ENCODE measurements around the gene ATOX1.
"Not testable (repeated sequence)": the region's sequence is repeated elsewhere in the genome, so short reads cannot be mapped to it uniquely, and the experiment has no call there.

Gene ATOX1

GRCh38 chr5:151729597-151729996, 28.8 kb downstream of the ATOX1 start:
- DNase-seq, result not testable (repeated sequence)

GRCh38 chr5:151724360-151724759, 34.1 kb downstream of the ATOX1 start:
- no peak for DNase-seq

GRCh38 chr5:151722546-151722945, 35.9 kb downstream of the ATOX1 start:
- no peak for DNase-seq

GRCh38 chr5:151721812-151722391, 36.5 kb downstream of the ATOX1 start:
- DNase-seq, result no peak

GRCh38 chr5:151721087-151721646, 37.3 kb downstream of the ATOX1 start:
- DNase-seq, result no peak

DNA sequence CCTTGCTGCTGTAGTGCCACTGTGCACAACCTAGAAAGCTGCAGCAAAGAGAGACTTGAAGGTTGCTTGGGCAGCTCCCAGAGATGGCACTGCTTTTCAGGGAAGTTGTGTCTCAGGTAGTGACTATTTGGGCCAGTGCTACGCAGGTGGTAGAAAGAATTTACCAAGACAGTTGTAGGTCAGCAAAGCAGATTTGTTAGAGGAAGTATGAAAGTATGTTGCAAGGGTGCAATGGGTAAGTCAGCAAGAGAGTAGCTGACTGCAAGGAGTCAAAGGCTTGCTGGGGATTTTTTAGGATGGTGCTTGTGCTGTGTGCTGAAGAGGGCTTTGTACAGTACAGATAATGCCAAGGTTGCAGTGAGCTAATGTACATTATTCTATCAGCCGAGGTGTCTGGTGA, 38.2 kb downstream of the ATOX1 start:
- DNase-seq, result no peak

DNA sequence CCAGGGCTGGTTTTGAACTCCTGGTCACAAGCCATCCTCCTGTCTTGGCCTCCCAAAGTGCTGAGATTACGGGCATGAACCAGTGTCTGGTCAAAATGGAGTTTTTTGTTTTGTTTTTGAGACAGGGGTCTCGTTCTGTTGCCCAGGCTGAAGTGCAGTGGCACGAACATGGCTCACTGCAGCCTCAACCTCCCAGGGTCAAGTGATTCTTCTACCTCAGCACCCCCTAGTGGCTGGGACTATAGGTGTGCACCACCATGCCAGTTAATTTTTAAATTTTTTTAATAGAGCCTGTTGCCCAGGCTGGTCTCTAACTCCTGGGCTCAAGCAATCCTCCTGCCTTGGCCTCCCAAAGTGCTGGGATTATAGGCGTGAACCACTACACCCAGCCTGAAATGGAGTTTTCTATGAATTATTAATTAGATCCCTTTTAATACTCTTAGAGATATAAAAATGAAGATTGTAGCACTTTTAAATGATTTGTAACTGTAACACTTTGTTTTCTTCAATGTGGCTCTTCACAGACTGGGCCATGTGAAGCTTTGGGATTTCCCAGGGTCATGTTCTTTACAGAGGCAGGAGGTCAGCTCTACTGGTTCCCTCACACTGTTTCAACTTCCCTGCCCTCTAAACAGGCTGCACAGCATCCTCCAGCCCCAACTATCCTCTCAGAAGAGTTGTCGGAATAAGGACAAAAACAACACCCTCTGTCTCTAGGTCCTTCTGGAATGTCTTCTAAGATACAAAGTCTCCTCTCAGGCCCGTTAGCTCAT, 39.0 kb downstream of the ATOX1 start:
- DNase-seq, result no peak

DNA sequence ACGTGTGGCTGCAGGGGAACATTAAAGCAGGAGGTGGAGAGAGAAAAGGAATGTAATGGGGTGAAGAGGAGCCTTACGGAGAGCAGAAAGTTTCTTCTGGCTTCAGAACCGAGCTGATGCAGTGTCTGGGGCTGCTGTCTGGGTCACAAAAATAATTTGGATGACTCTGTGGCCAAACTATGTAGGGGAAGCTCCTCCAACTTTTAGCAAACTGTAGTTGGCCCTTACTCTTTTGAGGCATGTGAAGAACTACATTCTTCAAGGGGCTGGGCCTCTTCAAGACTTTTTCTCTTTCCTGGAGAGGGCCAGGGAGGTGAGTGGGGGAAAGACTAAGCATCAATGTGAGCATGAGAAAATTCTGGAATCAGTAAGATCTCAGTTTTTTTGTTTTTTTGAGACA, 39.8 kb downstream of the ATOX1 start:
- DNase-seq, result no peak

- no peak for DNase-seq
These were observed 40.3 kb downstream of the ATOX1 start for GRCh38 chr5:151718153-151718552.

- DNase-seq, result no peak
These were observed 41.0 kb downstream of the ATOX1 start for GRCh38 chr5:151717416-151717815.

GRCh38 chr5:151709109-151709735, 49.2 kb downstream of the ATOX1 start:
- DNase-seq, result no peak

GRCh38 chr5:151708126-151708525, 50.3 kb downstream of the ATOX1 start:
- DNase-seq, result no peak

DNA sequence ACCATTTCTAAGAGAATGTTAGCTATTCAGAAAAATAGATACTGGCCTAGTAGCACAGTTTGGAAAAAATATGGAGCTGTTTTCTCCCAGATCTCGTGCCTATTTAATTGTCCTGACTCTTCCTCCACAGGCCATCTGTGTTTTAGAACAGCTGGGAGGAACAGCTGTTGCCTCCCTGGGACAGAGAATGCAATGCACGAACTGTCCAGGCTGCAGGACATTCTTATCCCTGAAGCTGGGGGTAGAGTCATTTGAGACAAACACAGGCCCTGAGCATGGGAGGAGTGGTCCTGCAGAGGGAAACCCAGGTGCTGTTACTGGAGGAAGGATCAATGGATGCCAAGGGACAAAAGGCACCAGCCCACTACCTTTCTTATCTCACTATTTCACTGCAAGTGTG, 50.9 kb downstream of the ATOX1 start:
- DNase-seq, result no peak

DNA sequence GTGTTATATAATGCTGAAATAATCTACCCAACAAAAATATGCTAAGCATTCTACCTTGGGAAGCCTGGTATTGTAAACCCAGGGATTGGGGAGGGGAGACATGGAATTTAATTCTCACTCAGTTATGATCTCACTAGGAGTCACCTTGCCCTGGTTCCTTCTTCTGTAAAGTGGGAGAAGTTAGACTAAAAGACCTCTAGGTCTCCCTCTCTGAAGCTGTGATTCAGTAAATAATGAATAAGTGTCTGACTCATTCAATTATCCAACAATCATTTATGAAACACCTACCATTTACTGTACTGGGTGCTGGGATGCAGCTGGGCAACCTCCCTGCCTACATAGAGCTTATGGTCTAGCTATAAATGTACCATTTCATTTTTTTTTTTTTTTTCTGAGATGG, 51.5 kb downstream of the ATOX1 start:
- no peak for DNase-seq

- no peak for DNase-seq
These were observed 54.7 kb downstream of the ATOX1 start for GRCh38 chr5:151703780-151704179.

- DNase-seq, result no peak
These were observed 55.2 kb downstream of the ATOX1 start for GRCh38 chr5:151703227-151703626.

DNA sequence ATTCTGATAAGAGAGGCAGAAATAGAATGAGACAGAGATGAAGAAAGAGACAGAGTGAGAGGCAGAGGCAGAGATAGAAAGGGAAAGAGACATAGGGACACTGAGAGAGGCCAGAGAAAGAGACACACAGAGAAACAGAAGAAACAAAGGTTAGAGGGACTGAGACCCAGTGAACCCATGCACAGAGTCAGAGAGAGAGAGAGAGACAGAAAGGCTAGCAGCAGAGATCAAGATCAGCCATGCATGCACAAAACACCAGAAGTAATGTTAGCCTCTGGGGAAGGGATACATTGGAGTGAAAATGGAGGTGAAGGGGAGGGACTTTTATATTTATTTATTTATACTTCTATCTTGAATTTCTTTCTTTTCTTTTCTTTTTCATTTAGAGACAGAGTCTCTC, 57.6 kb downstream of the ATOX1 start:
- DNase-seq, result no peak

DNA sequence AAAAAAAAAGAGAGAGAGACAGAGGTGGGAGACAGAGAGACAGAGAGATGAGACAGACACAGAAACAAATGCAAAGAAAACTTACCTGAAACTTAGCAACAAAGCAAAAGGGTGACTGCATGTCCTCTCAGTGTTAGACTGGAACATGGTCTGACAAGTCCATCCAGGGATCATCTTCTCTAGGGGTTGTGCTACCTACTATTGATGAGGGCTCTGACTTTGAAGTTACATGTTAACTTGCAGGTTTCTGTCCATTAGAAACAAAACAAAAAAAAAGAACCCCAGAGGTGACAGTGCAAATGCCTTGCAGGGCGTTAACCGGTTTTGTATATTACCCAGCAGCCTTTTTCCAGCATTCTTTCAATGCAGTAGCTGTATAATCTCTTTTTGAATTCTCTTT, 58.1 kb downstream of the ATOX1 start:
- no peak for DNase-seq

- DNase-seq, result peak; percentile 91
These were observed 59.1 kb downstream of the ATOX1 start for GRCh38 chr5:151699071-151699901.

DNA sequence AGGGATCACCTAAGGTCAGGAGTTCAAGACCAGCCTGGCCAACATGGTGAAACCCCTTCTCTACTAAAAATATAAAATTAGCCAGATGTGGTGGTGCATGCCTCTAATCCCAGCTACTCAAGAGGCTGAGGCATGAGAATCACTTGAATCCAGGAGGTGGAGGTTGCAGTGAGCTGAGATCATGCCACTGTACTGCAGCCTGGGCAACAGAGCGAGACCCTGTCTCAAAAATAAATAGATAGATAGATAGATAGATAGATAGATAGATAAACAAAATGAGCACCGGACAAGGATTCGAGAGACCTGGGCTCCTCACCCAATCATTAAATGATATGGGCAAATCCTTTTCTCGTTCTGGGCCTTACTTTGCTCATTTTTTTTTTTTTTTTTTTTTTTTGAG, 60.4 kb downstream of the ATOX1 start:
- DNase-seq, result not testable (repeated sequence)

- no peak for DNase-seq
These were observed 61.0 kb downstream of the ATOX1 start for GRCh38 chr5:151697452-151697851.

DNA sequence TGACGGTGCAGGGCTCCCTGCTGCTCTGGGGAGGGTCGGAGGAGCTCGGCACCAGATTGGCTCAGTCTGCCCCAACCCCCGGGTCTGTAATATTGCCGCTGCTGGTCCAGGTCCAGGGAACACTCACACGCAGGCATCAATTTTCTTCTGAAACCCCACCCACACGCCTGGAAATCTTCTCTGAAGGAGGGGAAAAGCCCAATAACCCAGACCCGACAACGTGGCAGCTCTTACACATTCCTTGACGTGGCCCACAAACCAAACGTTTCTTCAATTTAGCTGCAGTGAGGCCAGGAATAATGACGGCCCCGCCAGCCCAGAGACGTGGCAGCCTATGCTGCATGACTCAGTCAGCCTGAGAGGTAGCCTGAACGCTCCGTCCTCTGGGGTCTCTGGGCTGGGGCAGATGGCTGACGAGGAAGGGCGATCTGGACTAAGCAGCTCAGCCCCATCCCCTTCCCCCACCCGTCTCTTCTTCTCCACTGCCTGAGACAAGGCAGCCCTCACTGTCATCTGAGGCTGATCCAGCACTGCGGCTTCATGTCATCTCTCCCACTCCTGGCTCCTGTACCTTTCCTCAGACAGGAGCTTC, 61.9 kb downstream of the ATOX1 start:
- peak; percentile 93 for DNase-seq

GRCh38 chr5:151695464-151695863, 63.0 kb downstream of the ATOX1 start:
- DNase-seq, result no peak
